ENCODE measurements around the gene BCAR3.

Gene BCAR3

DNA sequence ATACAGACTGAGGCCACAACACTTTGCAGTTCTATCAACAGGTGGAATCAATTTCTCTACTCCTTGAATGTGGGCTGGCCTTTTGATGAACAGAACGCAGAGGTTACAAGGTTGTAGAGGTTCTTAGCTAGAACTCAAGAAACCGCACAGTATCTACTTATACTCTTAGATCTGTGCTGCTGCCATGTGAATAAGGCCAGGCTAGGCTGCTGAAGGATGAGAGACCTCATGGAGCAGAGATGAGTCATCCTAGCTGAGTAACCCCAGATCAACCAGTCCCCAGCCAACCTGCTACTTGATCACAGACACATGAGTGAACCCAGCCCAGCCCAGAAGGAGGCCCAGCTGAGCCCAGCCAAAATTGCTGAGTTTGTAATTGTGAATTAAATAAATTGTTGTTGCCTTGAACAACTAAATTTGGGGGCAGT is 35.3 kb upstream of the BCAR3 start:
- no peaks in the 10 kb centered on the region for H3K27me3 ChIP-seq (ENCODE audit: low read depth, low read length)
- H3K4me1 ChIP-seq (ENCODE audit: control insufficient read depth in 1 of 2, insufficient read depth in 2 of 2, low read length in 2 of 2): peaks cover 0 to 12% of the 10 kb centered on the region in 2 donors
- H3K9me3 ChIP-seq (ENCODE audit: control insufficient read depth in 1 of 2, low read length in 2 of 2): no peaks in the 10 kb centered on the region
- no peak overlapping the region for H3K27ac ChIP-seq (ENCODE audit: low read length)
- no peak overlapping the region for H3K4me3 ChIP-seq (ENCODE audit: low read depth in 1 of 2, low read length in 2 of 2)
- H3K36me3 ChIP-seq (ENCODE audit: control insufficient read depth in 1 of 2, insufficient read depth in 2 of 2, low read length in 2 of 2): no peaks in the 10 kb centered on the region

DNA sequence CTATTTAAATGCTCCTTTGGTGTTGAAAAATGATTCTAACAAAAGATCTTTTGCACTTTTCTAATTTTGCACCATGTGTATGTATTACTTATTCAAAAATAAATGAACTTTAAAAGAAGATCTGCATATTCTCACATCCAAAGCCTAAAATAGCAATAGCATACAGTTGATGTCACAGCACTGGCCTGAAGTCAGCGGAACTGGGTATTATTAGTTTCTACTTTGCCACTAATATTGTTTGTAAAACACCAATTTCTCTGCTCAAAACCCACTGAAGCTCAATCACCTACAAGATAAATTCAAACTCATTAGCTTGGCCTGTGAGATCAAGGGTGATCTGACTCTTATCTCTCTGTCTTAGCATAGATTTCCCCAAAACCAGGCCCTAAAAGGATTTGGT is 34.5 kb upstream of the BCAR3 start:
- Histone ChIP-seq H3K27me3 (ENCODE audit: low read depth, low read length) (no peaks in the 10 kb centered on the region), H3K27ac (ENCODE audit: low read length) (no peak overlapping the region), H3K4me3 (ENCODE audit: low read depth in 1 of 2, low read length in 2 of 2) (no peak overlapping the region), H3K9me3 (ENCODE audit: control insufficient read depth in 1 of 2, low read length in 2 of 2) (no peaks in the 10 kb centered on the region), H3K36me3 (ENCODE audit: control insufficient read depth in 1 of 2, insufficient read depth in 2 of 2, low read length in 2 of 2) (no peaks in the 10 kb centered on the region), H3K4me1 (ENCODE audit: control insufficient read depth in 1 of 2, insufficient read depth in 2 of 2, low read length in 2 of 2) (peaks cover 0 to 8% of the 10 kb centered on the region in 2 donors)

DNA sequence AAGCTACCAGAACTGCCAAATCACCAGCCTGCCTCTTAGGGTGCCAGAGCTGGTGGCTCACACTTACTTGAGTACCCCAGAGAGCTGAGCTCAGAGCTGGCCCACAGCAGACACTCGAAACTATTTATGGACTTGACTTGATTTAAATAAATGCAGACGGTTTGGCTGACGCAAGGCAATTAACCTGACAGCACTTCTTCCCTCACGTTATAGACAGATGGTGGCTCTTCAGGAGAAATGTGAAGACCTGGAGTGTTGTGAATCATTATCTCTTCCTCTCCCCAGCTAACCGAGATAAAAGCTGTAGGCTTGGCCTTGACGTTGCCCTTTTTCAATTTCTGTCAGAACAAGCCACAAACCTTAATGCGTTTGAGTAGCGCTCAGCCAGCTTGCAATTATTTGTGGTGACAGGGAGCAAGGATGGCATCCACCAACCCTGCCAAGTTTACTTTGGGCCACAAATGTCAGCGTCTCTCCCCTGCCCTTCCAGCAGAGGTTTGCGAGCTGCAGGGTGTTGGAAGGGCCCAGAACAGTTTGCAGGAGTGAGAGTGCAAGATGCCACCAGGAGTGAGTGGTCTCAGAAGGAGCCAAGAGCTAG is 34.0 kb upstream of the BCAR3 start:
- no peaks in the 10 kb centered on the region for H3K36me3 ChIP-seq (ENCODE audit: control insufficient read depth in 1 of 2, insufficient read depth in 2 of 2, low read length in 2 of 2)
- no peak overlapping the region for H3K27ac ChIP-seq (ENCODE audit: low read length)
- H3K4me1 ChIP-seq (ENCODE audit: control insufficient read depth in 1 of 2, insufficient read depth in 2 of 2, low read length in 2 of 2): peaks cover 0 to 8% of the 10 kb centered on the region in 2 donors
- H3K4me3 ChIP-seq (ENCODE audit: low read depth in 1 of 2, low read length in 2 of 2): no peak overlapping the region
- H3K9me3 ChIP-seq (ENCODE audit: control insufficient read depth in 1 of 2, low read length in 2 of 2): no peaks in the 10 kb centered on the region
- no peaks in the 10 kb centered on the region for H3K27me3 ChIP-seq (ENCODE audit: low read depth, low read length)

GRCh38 chr1:93714356-93714755 is 32.7 kb upstream of the BCAR3 start:
- no peak overlapping the region for H3K4me3 ChIP-seq (ENCODE audit: low read depth in 1 of 2, low read length in 2 of 2)
- no peaks in the 10 kb centered on the region for H3K36me3 ChIP-seq (ENCODE audit: control insufficient read depth in 1 of 2, insufficient read depth in 2 of 2, low read length in 2 of 2)
- no peaks in the 10 kb centered on the region for H3K9me3 ChIP-seq (ENCODE audit: control insufficient read depth in 1 of 2, low read length in 2 of 2)
- H3K27me3 ChIP-seq (ENCODE audit: low read depth, low read length): no peaks in the 10 kb centered on the region
- peaks cover under 1 to 11% of the 10 kb centered on the region in 2 donors for H3K4me1 ChIP-seq (ENCODE audit: control insufficient read depth in 1 of 2, insufficient read depth in 2 of 2, low read length in 2 of 2)
- no peak overlapping the region for H3K27ac ChIP-seq (ENCODE audit: low read length)

DNA sequence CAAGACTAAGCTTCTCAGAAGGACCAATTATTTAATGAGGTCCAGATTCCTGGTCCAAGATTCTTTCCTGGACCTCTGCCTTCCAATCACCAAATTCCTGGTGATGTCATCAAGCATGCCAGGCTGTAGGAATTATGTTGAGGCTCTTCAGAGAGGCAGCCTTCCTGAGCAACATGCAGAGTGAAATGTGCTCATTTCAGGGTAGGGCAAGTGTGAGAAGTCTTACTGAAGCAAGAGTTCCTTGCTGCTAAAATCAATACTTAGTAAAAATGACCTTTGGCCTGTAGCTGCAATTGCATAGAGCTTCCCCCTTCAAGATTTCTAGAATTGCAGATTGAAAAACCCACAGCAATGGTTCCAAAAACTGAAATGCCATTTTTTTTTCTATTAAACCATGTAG is 31.7 kb upstream of the BCAR3 start:
- Histone ChIP-seq H3K4me3 (ENCODE audit: low read depth in 1 of 2, low read length in 2 of 2) (no peak overlapping the region), H3K27me3 (ENCODE audit: low read depth, low read length) (no peaks in the 10 kb centered on the region), H3K36me3 (ENCODE audit: control insufficient read depth in 1 of 2, insufficient read depth in 2 of 2, low read length in 2 of 2) (no peaks in the 10 kb centered on the region), H3K27ac (ENCODE audit: low read length) (no peak overlapping the region), H3K4me1 (ENCODE audit: control insufficient read depth in 1 of 2, insufficient read depth in 2 of 2, low read length in 2 of 2) (peaks cover 10 to 20% of the 10 kb centered on the region in 2 donors), H3K9me3 (ENCODE audit: control insufficient read depth in 1 of 2, low read length in 2 of 2) (no peaks in the 10 kb centered on the region)

DNA sequence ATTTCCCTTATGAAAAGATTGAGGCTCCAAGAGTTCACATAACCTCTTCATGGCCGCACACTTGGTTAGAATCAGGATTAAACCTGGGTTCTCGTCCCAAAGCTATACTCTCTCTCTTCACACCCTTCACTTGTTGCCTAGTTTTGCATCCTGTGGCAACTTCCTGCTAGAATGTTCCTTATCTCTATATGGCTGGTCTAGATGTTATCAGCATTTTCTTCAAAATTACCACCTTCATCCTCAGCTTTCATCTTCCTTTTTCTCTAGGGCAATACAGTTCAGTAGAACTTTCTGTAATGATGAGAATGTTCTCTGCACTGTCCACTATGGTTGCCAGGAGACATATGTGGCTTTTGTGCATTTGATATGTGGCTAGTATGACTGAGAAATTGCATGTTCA is 31.1 kb upstream of the BCAR3 start:
- H3K36me3 ChIP-seq (ENCODE audit: control insufficient read depth in 1 of 2, insufficient read depth in 2 of 2, low read length in 2 of 2): no peaks in the 10 kb centered on the region
- H3K4me3 ChIP-seq (ENCODE audit: low read depth in 1 of 2, low read length in 2 of 2): no peak overlapping the region
- peaks cover 10 to 20% of the 10 kb centered on the region in 2 donors for H3K4me1 ChIP-seq (ENCODE audit: control insufficient read depth in 1 of 2, insufficient read depth in 2 of 2, low read length in 2 of 2)
- no peaks in the 10 kb centered on the region for H3K27me3 ChIP-seq (ENCODE audit: low read depth, low read length)
- no peaks in the 10 kb centered on the region for H3K9me3 ChIP-seq (ENCODE audit: control insufficient read depth in 1 of 2, low read length in 2 of 2)
- no peak overlapping the region for H3K27ac ChIP-seq (ENCODE audit: low read length)

GRCh38 chr1:93710499-93711453 is 29.1 kb upstream of the BCAR3 start:
- peaks cover 10 to 20% of the 10 kb centered on the region in 2 donors for H3K4me1 ChIP-seq (ENCODE audit: control insufficient read depth in 1 of 2, insufficient read depth in 2 of 2, low read length in 2 of 2)
- no peak overlapping the region for H3K27ac ChIP-seq (ENCODE audit: low read length)
- H3K27me3 ChIP-seq (ENCODE audit: low read depth, low read length): no peaks in the 10 kb centered on the region
- no peaks in the 10 kb centered on the region for H3K9me3 ChIP-seq (ENCODE audit: control insufficient read depth in 1 of 2, low read length in 2 of 2)
- H3K36me3 ChIP-seq (ENCODE audit: control insufficient read depth in 1 of 2, insufficient read depth in 2 of 2, low read length in 2 of 2): no peaks in the 10 kb centered on the region
- no peak overlapping the region for H3K4me3 ChIP-seq (ENCODE audit: low read depth in 1 of 2, low read length in 2 of 2)

GRCh38 chr1:93708734-93709481 is 27.3 kb upstream of the BCAR3 start:
- Histone ChIP-seq H3K27ac (ENCODE audit: low read length) (no peak overlapping the region), H3K4me3 (ENCODE audit: low read depth in 1 of 2, low read length in 2 of 2) (no peak overlapping the region)

GRCh38 chr1:93707956-93708355 is 26.3 kb upstream of the BCAR3 start:
- no peaks in the 10 kb centered on the region for H3K9me3 ChIP-seq (ENCODE audit: control insufficient read depth in 1 of 2, low read length in 2 of 2)
- no peaks in the 10 kb centered on the region for H3K36me3 ChIP-seq (ENCODE audit: control insufficient read depth in 1 of 2, insufficient read depth in 2 of 2, low read length in 2 of 2)
- no peak overlapping the region for H3K27ac ChIP-seq (ENCODE audit: low read length)
- peaks cover 10 to 11% of the 10 kb centered on the region in 2 donors for H3K4me1 ChIP-seq (ENCODE audit: control insufficient read depth in 1 of 2, insufficient read depth in 2 of 2, low read length in 2 of 2)
- no peaks in the 10 kb centered on the region for H3K27me3 ChIP-seq (ENCODE audit: low read depth, low read length)
- no peak overlapping the region for H3K4me3 ChIP-seq (ENCODE audit: low read depth in 1 of 2, low read length in 2 of 2)

More at GRCh38 chr1:93708734-93709481, 27.3 kb upstream of the BCAR3 start:
- no peaks in the 10 kb centered on the region for H3K9me3 ChIP-seq (ENCODE audit: control insufficient read depth in 1 of 2, low read length in 2 of 2)
- H3K27me3 ChIP-seq (ENCODE audit: low read depth, low read length): no peaks in the 10 kb centered on the region
- no peaks in the 10 kb centered on the region for H3K36me3 ChIP-seq (ENCODE audit: control insufficient read depth in 1 of 2, insufficient read depth in 2 of 2, low read length in 2 of 2)
- H3K4me1 ChIP-seq (ENCODE audit: control insufficient read depth in 1 of 2, insufficient read depth in 2 of 2, low read length in 2 of 2): peaks cover 10 to 11% of the 10 kb centered on the region in 2 donors

GRCh38 chr1:93705892-93706500 is 24.4 kb upstream of the BCAR3 start:
- no peaks in the 10 kb centered on the region for H3K27me3 ChIP-seq (ENCODE audit: low read depth, low read length)
- H3K9me3 ChIP-seq (ENCODE audit: control insufficient read depth in 1 of 2, low read length in 2 of 2): no peaks in the 10 kb centered on the region
- no peaks in the 10 kb centered on the region for H3K36me3 ChIP-seq (ENCODE audit: control insufficient read depth in 1 of 2, insufficient read depth in 2 of 2, low read length in 2 of 2)
- H3K27ac ChIP-seq (ENCODE audit: low read length): no peak overlapping the region
- H3K4me3 ChIP-seq (ENCODE audit: low read depth in 1 of 2, low read length in 2 of 2): no peak overlapping the region
- peaks cover 10 to 11% of the 10 kb centered on the region in 2 donors for H3K4me1 ChIP-seq (ENCODE audit: control insufficient read depth in 1 of 2, insufficient read depth in 2 of 2, low read length in 2 of 2)

DNA sequence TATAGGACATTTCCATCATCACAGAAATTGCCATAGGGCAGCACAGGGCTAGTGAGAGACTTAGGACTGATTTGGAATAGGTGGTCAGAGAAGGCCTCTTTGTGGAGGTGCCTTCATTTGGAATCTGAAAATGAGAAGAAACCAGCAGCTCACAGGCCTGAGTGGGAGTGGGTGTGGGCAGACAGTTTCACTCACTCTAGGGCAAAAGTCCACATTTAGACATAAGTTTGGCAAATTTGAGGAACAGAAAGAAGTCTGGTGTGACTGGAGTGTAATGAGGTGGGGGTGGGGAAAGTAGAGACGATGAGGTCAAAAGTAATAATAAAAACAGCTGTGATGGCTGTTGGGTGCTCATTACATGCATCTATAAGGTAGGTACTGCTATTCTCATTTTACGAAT is 22.4 kb upstream of the BCAR3 start:
- Histone ChIP-seq H3K9me3 (ENCODE audit: control insufficient read depth in 1 of 2, low read length in 2 of 2) (no peaks in the 10 kb centered on the region), H3K4me3 (ENCODE audit: low read depth in 1 of 2, low read length in 2 of 2) (no peak overlapping the region), H3K4me1 (ENCODE audit: control insufficient read depth in 1 of 2, insufficient read depth in 2 of 2, low read length in 2 of 2) (peaks cover 6% of the 10 kb centered on the region in 2 donors), H3K27ac (ENCODE audit: low read length) (no peak overlapping the region), H3K27me3 (ENCODE audit: low read depth, low read length) (no peaks in the 10 kb centered on the region), H3K36me3 (ENCODE audit: control insufficient read depth in 1 of 2, insufficient read depth in 2 of 2, low read length in 2 of 2) (no peaks in the 10 kb centered on the region)

All from muscle layer of duodenum (tissue), 2 donors.